NCI-H2171 treated with DMSO at 0.1 percent for 48 hours (cell line): ENCODE measurements around the gene FMC1.

Experiments
- DNase-seq: peaks from one replicate; lab custom pipeline; 2025; lab: John Stamatoyannopoulos, UW

The FMC1 gene

GRCh38 chr7:139374246-139374645, 33.1 kb downstream of the FMC1 start:
- no peak for DNase-seq

DNA sequence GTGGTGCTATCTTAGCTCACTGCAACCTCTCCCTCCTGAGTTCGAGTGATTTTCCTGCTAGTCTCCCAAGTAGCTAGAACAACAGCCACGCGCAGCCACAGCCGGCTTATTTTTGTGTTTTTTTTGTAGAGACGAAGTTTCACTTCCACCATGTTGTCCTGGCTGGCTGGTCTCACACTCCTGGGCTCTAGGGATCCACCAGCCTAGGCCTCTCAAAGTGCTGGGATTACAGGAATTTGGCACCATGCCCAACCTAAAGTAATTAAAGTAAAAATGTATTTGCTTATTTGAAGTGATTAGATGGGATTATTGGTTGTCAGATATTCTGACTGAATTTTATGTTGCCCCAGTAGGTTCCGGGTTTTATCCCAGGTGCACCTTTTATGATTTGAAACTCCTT, 41.3 kb downstream of the FMC1 start:
- no peak for DNase-seq

DNA sequence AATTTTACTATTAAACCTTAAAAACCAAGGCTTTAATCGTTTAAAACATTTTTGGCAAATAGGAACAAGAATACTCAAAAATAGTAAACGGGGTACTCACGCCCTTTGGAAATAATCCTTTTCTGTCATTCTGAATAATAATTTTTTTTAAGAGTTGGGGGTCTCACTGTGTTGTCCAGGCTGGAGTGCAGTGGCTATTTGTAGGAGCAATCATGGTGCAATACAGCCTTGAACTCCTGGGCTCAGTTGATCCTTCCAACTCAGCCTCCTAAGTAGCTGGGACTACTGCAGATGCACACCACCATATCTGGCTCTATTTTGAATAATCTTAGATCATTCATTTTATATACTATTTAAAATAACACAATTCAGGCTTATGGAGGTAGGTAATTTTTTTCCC, 43.5 kb downstream of the FMC1 start:
- DNase-seq = no peak

DNA sequence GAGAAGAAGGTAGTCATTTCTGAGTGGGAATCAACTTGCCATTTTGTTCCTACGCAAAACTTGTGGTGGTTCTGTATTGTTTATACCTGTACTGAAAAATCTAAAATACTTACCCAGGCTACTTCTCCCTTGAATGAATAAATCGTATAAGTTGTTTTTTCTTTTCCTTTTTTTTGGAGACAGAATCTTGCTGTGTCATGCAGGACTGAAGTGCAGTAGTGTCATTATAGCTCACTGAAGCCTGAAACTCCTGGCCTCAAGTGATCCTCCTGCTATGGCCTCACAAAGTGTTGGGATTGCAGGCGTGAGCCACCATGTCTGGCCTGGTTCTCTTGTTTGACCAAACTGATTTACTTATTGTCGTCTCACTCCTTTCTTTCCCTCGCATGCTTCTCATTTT, 46.5 kb downstream of the FMC1 start:
- DNase-seq = no peak

- DNase-seq = no peak
Measured at GRCh38 chr7:139389091-139389490, 48.0 kb downstream of the FMC1 start.

DNA sequence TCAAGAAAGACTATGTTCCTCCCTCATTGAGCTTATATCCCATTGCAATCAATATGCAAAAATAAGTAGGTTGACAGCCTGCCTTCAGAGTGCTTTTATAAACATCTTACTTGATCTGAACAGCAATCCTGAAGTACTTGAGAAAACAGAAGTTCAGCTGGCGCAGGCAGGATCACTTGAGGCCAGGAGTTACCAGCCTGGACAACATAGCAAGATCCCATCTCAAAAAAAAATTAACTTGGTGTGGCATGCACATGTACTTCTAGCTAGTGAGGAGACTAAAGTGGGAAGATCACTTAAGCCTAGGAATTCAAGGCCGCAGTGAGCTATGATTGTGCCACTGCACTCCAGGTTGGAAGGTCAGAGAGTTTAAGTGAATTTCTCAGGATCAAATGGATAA, 48.6 kb downstream of the FMC1 start:
- DNase-seq = no peak

DNA sequence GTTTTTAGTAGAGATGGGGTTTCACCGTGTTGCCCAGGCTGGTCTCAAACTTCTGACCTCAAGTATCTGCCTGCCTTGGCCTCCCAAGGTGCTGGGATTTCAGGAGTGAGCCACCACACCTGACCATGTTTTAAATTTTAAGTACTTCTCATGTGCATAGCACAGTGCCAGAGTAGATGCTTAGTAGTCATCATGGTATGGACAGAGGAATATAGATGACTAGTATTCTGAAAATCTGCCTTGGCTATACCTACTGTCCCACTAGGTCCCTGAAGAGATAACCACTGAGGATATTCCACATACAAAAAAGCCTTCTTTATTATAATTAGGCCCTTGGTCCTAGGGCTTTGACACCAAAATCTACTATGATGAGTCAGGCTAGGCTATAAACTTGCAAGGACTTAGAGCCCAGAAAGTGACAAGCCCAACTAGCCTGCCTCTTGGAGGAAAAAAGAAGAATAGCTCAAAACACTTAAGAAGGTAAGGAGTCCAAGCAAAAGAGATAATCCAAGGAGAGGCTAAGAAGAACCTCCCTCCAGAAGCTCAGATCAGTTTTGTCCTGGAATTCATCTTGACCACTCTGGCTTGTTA, 52.6 kb downstream of the FMC1 start:
- DNase-seq = no peak

DNA sequence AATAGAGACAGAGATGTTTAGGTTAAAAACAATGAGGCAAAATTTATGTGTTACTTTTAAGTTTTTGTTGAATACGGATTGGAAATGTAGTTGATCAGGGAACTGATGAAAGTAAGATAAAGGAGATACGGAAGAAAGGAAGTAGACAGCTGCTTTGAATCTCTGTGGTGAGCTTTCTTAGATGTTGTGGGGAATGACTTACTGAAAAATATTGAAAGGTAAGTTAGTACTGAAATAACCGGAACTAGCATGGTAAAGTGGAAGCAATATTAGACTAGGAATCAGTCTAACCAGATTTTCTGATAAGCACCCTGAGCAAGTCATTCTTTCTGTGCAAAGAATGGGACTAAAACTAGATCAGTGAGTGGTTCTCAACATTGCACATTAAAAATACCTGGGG, 53.4 kb downstream of the FMC1 start:
- DNase-seq = no peak
